Kidney (tissue), 14 donors: ENCODE measurements around the gene CD14. TPM values are rescaled to one million over a fixed set of nuclear protein-coding genes. Genes with fewer than 3 reads are reported as not detected.

Source experiments
- DNase-seq, 5 donors: peaks; one replicate each; pipeline ENCODE4 v3.0.0-alpha.2; 2013 to 2020
- FAIRE-seq: peaks from 2 replicates; lab custom pipeline; 2012; peaks lifted over from hg19 to GRCh38; lab: Jason Lieb, UNC
- H3K27ac ChIP-seq, 2 donors: one replicate each; pipeline ENCODE4 v1.7.0; 2013; ENCODE audit warnings: low read depth in 2 of 2, low read length in 2 of 2, inconsistent platforms in 1 of 2
- H3K27me3 ChIP-seq: one replicate; pipeline ENCODE4 v1.7.1; 2013; ENCODE audit warnings: low read length, inconsistent platforms; ENCODE audit not compliant: control insufficient read depth, insufficient read depth
- H3K36me3 ChIP-seq, 3 donors: one replicate each; pipeline versions ENCODE4 v1.7.0 to v1.7.1; 2013; ENCODE audit warnings: low read length in 3 of 3, control low read depth in 1 of 3, inconsistent platforms in 1 of 3; ENCODE audit not compliant: insufficient read depth in 3 of 3, control insufficient read depth in 2 of 3
- H3K4me1 ChIP-seq, 3 donors: one replicate each; pipeline versions ENCODE4 v1.7.0 to v1.7.1; 2013; ENCODE audit warnings: low read length in 3 of 3, inconsistent platforms in 1 of 3, low read depth in 1 of 3; ENCODE audit not compliant: control insufficient read depth in 2 of 3, insufficient read depth in 2 of 3
- H3K4me3 ChIP-seq, 3 donors: one replicate each; pipeline versions ENCODE4 v1.7.0 to v1.8.1; 2013; ENCODE audit warnings: low read length in 3 of 3, control low read depth in 1 of 3, inconsistent platforms in 1 of 3
- H3K9ac ChIP-seq, 3 donors: one replicate each; pipeline versions ENCODE4 v1.7.0 to v1.7.1; 2013; ENCODE audit warnings: low read length in 3 of 3, control low read depth in 1 of 3, inconsistent platforms in 1 of 3
- H3K9me3 ChIP-seq, 3 donors: one replicate each; pipeline versions ENCODE4 v1.7.0 to v1.7.1; 2013; ENCODE audit warnings: low read length in 3 of 3, control low read depth in 1 of 3, inconsistent platforms in 1 of 3; ENCODE audit not compliant: control insufficient read depth in 2 of 3, insufficient read depth in 1 of 3
- intact Hi-C: fragments of 100-400 bp; cut with DNase I; formaldehyde crosslinking; loops from one replicate; pipeline ENCODE4 v1.11.1; 2022
- polyA plus RNA-seq: library from polyadenylated mRNA; stranded (reverse); fragments of 350-450 nt; fragmentation: Illumina TruSeq; extraction: RNeasy Lipid Tissue Mini Kit (QIAGEN cat#74804); gene quantifications from one replicate; pipeline ENCODE4 v1.2.3, GENCODE V29; 2014; ENCODE audit warnings: low read depth, low replicate concordance; ENCODE audit not compliant: insufficient read depth
- total RNA-seq: library from RNA; stranded (reverse); fragmentation: NEBNext Ultra II Directional; extraction: Animal tissue kit (Norgen Biotek cat#: 25700); gene quantifications from one replicate; pipeline ENCODE4 v1.2.1, GENCODE V29; 2021
- TF ChIP-seq, protein P1 (sequence below): IDR thresholded peaks from 3 replicates; pipeline ENCODE4 v1.5.1; 2012; ENCODE audit warnings: mild to moderate bottlenecking, moderate library complexity, borderline replicate concordance; ENCODE audit not compliant: insufficient read depth; ENCODE audit errors: extremely low read depth
- donor health status: control.
- donor health status: control.
- donor health status: control.
- donor health status: control.
- donor health status: control.
- donor health status: DM: yes; HTN: yes; CAD: no.
- donor health status: Normal renal cell carcinoma (clear cell type).

Gene CD14
- total and polyA plus RNA-seq, 2 donors from 2014 or later, result 43.8 to 68.8 TPM

DNA sequence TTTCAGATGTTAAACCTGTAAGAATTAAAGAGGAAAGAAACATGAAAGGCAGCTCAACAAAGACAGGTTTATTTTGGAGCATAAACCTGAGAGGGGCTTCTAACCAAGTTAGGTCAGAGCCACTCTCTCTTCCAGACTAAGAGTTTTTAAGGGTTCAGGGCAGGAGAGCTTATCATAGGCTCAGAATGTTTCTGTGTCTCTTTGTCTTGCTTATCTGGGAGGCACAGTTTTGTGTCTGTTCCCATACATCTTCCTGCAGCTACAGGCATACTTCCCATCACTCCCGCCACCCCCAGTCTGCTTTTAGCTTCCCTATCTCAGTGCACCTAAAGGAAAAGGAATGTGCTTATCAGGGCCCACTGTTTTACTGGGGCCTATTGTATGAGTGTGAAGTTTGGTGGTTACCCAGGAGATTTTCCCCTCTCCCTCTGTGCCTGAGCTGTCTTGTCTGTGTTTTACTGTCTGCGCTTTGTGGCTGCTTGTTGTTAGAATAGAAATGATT lies 21.9 kb downstream of the CD14 start:
- Histone ChIP-seq H3K9me3 (no peaks in the 10 kb centered on the region), H3K27ac (no peak overlapping the region), H3K27me3 (no peaks in the 10 kb centered on the region), H3K4me3 (no peak overlapping the region), H3K9ac (no peak overlapping the region), H3K36me3 (no peaks in the 10 kb centered on the region), H3K4me1 (no peaks in the 10 kb centered on the region)
- FAIRE-seq (no peak), DNase-seq (no peak)
- TF ChIP-seq, protein P1, sequence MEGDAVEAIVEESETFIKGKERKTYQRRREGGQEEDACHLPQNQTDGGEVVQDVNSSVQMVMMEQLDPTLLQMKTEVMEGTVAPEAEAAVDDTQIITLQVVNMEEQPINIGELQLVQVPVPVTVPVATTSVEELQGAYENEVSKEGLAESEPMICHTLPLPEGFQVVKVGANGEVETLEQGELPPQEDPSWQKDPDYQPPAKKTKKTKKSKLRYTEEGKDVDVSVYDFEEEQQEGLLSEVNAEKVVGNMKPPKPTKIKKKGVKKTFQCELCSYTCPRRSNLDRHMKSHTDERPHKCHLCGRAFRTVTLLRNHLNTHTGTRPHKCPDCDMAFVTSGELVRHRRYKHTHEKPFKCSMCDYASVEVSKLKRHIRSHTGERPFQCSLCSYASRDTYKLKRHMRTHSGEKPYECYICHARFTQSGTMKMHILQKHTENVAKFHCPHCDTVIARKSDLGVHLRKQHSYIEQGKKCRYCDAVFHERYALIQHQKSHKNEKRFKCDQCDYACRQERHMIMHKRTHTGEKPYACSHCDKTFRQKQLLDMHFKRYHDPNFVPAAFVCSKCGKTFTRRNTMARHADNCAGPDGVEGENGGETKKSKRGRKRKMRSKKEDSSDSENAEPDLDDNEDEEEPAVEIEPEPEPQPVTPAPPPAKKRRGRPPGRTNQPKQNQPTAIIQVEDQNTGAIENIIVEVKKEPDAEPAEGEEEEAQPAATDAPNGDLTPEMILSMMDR, result no peak
- intact Hi-C loops, result no loop called here

DNA sequence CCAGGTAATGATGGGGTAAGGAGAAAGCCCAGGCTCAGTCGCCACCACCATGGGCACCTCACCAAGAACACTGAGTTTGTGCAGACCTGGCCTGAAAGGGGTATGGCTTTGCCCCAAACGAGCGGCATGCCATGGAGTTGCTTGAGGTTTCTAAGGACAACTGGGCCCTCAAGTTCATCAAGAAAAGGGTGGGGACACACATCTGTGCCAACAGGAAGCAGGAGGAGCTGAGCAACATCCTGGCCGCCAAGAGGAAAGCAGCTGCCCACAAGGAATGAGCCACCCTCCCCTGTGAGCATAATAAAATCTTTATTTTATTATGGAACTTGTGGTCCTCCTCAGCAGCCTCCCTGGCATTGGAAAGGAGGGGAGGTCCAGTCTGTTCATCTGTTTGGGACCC lies 23.8 kb downstream of the CD14 start:
- Histone ChIP-seq H3K9me3 (no peaks in the 10 kb centered on the region), H3K9ac (no peak overlapping the region), H3K27me3 (no peaks in the 10 kb centered on the region), H3K4me3 (no peak overlapping the region), H3K27ac (no peak overlapping the region), H3K4me1 (no peaks in the 10 kb centered on the region), H3K36me3 (no peaks in the 10 kb centered on the region)
- no peak for DNase-seq
- TF ChIP-seq, protein P1, result no peak
- intact Hi-C loops, result no loop called here
- FAIRE-seq, result no peak

DNA sequence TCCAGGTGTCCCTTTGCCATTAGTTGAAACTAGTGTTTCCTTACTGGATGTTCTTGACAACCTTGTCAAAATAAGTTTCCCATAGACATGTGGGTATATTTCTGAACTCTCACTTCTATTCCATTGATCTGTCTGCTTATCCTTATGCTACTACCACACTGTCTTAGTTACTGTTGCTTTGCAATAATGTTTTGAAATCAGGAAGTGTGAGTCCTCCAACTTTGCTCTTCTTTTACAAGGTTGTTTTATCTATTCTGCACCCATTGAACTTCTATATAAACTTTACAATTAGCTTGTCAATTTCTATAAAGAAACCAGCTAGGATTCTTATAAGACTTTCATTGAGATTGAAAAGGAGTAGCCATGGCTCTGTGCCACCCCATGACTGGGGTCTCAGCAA lies 24.3 kb downstream of the CD14 start:
- FAIRE-seq, result no peak
- no peaks in the 10 kb centered on the region for H3K36me3 ChIP-seq
- no peaks in the 10 kb centered on the region for H3K27me3 ChIP-seq
- no peak for DNase-seq
- H3K4me3 ChIP-seq, result no peak overlapping the region
- no peak overlapping the region for H3K27ac ChIP-seq
- TF ChIP-seq, protein P1, result no peak
- H3K9me3 ChIP-seq, result no peaks in the 10 kb centered on the region
- no peak overlapping the region for H3K9ac ChIP-seq
- intact Hi-C loops, result no loop called here
- H3K4me1 ChIP-seq, result no peaks in the 10 kb centered on the region

DNA sequence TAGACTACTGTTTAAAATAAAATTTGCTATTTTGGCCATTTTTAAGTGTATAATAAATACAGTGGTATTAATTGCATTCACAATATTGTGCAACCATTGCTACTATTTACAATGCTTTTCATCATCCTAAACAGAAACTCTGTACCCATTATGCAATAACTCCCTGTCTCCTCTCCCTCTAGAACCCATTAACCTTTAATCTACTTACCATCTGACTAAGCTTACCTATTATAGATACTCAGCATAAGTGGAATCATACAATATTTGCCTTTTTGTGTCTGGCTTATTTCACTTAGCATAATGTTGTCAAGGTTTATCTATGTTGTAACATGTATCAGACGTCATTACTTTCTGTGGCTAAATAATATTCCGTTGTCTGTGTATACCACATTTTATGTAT lies 25.9 kb downstream of the CD14 start:
- FAIRE-seq (no peak), DNase-seq (no peak)
- H3K27ac ChIP-seq, result no peak overlapping the region
- no peaks in the 10 kb centered on the region for H3K9me3 ChIP-seq
- H3K4me1 ChIP-seq, result no peaks in the 10 kb centered on the region
- TF ChIP-seq, protein P1, result no peak
- H3K9ac ChIP-seq, result no peak overlapping the region
- H3K36me3 ChIP-seq, result no peaks in the 10 kb centered on the region
- intact Hi-C loops, result no loop called here
- H3K27me3 ChIP-seq, result no peaks in the 10 kb centered on the region
- H3K4me3 ChIP-seq, result no peak overlapping the region
